Measurements from ENCODE around the gene ARL2. TPM values are rescaled to one million over a fixed set of nuclear protein-coding genes. Genes with fewer than 3 reads are reported as not detected.
"Not testable (repeated sequence)": the region's sequence is repeated elsewhere in the genome, so short reads cannot be mapped to it uniquely, and the experiment has no call there.

Gene ARL2
- total RNA-seq, 2 experiments from 2014 or later, result 134 to 135 TPM

DNA sequence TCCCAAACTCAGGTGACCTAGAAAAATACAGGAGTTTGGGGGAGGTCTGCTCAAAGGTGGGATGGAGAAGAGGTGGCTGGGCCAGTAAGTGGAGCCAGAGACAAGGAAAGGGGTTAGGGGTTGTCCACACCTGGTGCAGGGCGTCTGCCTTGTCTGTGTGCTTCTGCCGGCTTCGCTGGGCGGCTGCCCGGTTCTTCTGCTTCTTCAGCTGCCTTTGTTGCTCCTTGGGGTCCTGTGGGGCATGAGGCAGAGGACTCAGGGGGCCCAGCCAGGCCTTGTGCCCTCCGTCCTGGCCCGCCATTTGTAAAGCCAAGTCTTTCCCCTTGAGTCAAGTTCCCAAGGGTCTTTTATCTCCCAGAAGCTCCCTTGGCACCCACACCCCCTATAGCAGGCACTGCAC lies 19.6 kb upstream of the ARL2 start:
- CTCF ChIA-PET, result no interaction called here
- Mint-ChIP-seq H3K4me3 (no peak overlapping the region), H3K36me3 (ENCODE audit: low read depth) (no peaks in the 10 kb centered on the region), H3K9me3 (no peaks in the 10 kb centered on the region), H3K4me1 (ENCODE audit: low read depth) (peaks cover 13% of the 10 kb centered on the region), H3K27me3 (ENCODE audit: low read depth) (no peaks in the 10 kb centered on the region), H3K27ac (no peak overlapping the region)
- no peak for DNase-seq
- intact Hi-C loops (cut with micrococcal nuclease), result no loop called here

DNA sequence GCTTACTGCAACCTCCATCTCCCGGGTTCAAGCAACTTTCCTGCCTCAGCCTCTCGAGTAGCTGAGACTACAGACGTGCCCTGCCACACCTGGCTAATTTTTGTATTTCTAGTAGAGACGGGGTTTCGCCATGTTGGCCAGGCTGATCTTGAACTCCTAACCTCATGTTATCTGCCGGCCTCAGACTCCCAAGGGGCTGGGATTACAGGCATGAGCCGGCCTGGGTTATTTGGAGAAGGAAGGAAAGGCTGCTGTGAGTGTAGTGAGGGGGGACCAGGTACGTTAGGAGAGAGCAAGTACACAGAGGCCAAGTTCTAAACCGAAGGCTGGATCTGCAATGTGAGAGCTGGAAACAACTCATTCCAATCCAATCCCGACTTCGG lies 17.6 kb upstream of the ARL2 start:
- CTCF ChIA-PET, result interaction anchor here (0.8 to 1.2 kb wide), 3 partner anchors 9 to 15 kb away, joined by 3 to 4 read pairs (median 3); no protein-coding TSS in a partner anchor
- no peak overlapping the region for H3K27ac Mint-ChIP-seq

DNA sequence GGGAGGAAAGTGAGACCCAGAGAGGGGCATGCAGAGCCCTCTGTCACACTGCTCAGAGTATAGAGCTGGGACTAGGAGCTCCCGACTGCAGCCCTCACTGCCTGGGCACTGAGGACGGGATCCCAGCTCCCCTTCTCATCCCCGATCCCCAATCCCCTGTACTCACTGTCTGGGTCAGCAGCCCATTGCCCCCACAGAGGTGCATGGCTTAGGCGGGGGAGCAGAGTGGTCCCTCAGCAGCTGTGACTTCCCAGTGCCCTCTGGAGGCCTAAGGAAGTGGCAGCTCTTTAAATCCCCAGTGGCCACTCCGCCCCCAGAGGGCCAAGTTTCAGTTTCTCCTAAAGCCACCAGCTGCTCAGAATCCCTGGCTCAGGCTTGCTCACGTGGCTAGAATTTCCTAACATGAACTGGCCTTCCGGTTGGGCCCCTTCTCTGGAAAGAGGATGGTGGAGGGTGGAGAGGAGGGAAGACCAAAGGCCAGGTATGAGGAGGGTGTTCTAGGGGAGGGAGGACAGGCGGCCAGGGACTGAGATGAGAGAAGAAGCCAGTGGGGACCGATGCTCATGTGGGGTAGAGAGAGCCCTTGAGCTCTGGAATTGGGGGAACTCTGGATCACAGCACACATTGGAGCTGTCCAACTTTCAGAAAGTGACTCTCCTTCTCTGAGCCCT lies 17.1 kb upstream of the ARL2 start, which contains the start of gene BATF2:
TSS of gene BATF2 (minus strand) at position 262 of the 671 bp plus-strand sequence. CDS start at position 205, 57 bp downstream.
- intact Hi-C loops (cut with micrococcal nuclease), result no loop called here
- Mint-ChIP-seq H3K36me3 (ENCODE audit: low read depth) (no peaks in the 10 kb centered on the region), H3K27ac (no peak within 1 kb of the TSS), H3K4me3 (no peak within 1 kb of the TSS), H3K27me3 (ENCODE audit: low read depth) (no peaks in the 10 kb centered on the region), H3K4me1 (ENCODE audit: low read depth) (peaks cover 7% of the 10 kb centered on the region), H3K9me3 (no peaks in the 10 kb centered on the region)
- no peak for DNase-seq
- CTCF ChIA-PET, result interaction anchor here (0.8 to 2.5 kb wide), 4 partner anchors 9 to 16 kb away, joined by 3 to 9 read pairs (median 4); no protein-coding TSS in a partner anchor

More for the DNA sequence above, 17.6 kb upstream of the ARL2 start:
- intact Hi-C loops (cut with micrococcal nuclease), result no loop called here
- H3K27me3 Mint-ChIP-seq (ENCODE audit: low read depth), result no peaks in the 10 kb centered on the region
- no peaks in the 10 kb centered on the region for H3K9me3 Mint-ChIP-seq
- H3K36me3 Mint-ChIP-seq (ENCODE audit: low read depth), result no peaks in the 10 kb centered on the region
- no peak overlapping the region for H3K4me3 Mint-ChIP-seq
- peaks cover 7% of the 10 kb centered on the region for H3K4me1 Mint-ChIP-seq (ENCODE audit: low read depth)
- no peak for DNase-seq

DNA sequence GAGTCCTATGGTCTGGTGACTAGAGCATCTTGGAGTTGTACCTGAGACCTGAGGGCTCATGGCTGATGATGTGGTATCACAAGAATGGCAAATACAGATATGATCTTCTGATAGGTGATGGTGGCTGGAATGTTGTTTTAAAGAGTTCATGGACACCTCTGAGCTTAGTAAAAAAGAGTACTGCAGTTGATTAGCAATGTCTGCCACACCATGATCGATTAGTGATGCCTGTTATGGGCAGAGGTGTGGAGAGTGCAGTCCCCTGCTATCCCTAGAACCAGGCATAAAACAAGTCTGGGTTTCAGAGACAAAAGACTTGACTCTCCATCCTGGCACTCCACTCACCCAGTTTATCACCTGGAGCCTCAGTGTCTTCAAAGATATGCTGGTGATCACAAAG lies 15.8 kb upstream of the ARL2 start:
- Mint-ChIP-seq H3K4me1 (ENCODE audit: low read depth) (peaks cover 7% of the 10 kb centered on the region), H3K9me3 (no peaks in the 10 kb centered on the region), H3K4me3 (no peak overlapping the region), H3K27ac (no peak overlapping the region), H3K36me3 (ENCODE audit: low read depth) (no peaks in the 10 kb centered on the region), H3K27me3 (ENCODE audit: low read depth) (no peaks in the 10 kb centered on the region)
- CTCF ChIA-PET, result interaction anchor here (1.1 to 2.5 kb wide), 3 partner anchors 15 to 149 kb away, joined by 3 to 9 read pairs (median 3); partner anchors contain the start of gene MAJIN
- intact Hi-C loops (cut with micrococcal nuclease), result no loop called here
- no peak for DNase-seq

DNA sequence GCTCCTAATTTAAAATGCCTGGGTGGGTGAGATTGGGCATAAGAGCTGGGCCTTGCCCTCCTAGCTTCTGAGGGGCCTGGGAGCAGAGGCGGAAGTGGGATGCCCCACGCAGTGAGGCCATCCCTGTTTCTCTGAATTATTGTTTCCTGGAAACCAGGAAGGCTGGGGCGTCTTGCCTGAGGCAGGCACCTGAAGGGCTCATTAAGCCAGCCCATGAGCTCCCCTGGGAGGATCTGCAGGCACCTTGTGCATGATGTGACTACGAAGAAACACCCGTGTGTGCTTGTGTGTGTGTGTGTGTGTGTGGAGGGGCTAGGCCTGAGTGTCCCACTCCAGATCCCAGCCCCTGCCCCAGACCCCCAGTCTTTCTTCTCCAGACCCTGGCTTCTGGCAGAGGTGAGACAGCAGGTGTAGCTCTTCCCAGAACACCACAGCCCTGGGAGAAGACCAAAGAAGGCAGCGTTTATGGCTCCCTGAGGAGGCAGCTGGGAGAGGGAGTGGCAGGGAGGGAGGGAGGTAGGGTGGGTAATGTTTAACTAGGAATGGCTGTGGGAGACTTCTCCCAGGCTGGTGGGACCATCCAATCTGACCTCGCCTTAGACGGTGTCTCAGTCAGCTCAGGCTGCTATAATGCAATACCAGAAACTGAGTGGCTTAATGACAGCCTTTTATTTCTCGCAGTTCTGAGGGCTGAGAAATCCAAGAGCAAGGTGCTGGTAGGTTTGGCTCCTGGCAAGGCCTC lies 15.1 kb upstream of the ARL2 start:
- Mint-ChIP-seq H3K27me3 (ENCODE audit: low read depth) (no peaks in the 10 kb centered on the region), H3K4me3 (no peak overlapping the region), H3K9me3 (no peaks in the 10 kb centered on the region), H3K4me1 (ENCODE audit: low read depth) (peaks cover 7% of the 10 kb centered on the region), H3K27ac (no peak overlapping the region), H3K36me3 (ENCODE audit: low read depth) (no peaks in the 10 kb centered on the region)
- no peak for DNase-seq
- intact Hi-C loops (cut with micrococcal nuclease), result no loop called here
- CTCF ChIA-PET, result interaction anchor here (1.1 to 2.5 kb wide), 3 partner anchors 14 to 150 kb away, joined by 3 to 9 read pairs (median 3); partner anchors contain the start of gene MAJIN

DNA sequence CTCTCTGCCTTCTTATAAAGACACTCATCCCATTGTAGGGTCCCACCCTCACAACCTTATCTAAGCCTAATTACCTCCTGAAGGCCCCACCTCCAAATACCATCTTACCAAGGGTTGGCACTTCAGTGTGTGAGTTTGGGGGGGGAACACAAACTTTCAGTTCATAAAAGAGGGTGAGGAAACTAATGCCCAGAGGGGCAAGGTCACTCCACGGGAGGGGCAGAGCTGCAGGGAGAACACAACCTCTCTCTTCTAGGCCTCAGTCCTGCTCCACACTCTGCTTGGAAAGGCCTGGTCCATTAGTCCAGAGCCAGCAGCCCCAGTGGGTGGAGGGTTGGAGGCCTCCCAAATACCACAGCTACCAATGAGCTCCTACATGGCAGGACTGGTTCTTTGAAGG lies 14.5 kb upstream of the ARL2 start:
- Mint-ChIP-seq H3K9me3 (no peaks in the 10 kb centered on the region), H3K27ac (no peak overlapping the region), H3K4me1 (ENCODE audit: low read depth) (peaks cover 7% of the 10 kb centered on the region), H3K36me3 (ENCODE audit: low read depth) (no peaks in the 10 kb centered on the region), H3K4me3 (no peak overlapping the region), H3K27me3 (ENCODE audit: low read depth) (no peaks in the 10 kb centered on the region)
- CTCF ChIA-PET, result interaction anchor here (2.5 kb wide), 1 partner anchor 13 kb away, joined by 9 read pairs; no protein-coding TSS in a partner anchor
- intact Hi-C loops (cut with micrococcal nuclease), result no loop called here
- DNase-seq, result no peak

DNA sequence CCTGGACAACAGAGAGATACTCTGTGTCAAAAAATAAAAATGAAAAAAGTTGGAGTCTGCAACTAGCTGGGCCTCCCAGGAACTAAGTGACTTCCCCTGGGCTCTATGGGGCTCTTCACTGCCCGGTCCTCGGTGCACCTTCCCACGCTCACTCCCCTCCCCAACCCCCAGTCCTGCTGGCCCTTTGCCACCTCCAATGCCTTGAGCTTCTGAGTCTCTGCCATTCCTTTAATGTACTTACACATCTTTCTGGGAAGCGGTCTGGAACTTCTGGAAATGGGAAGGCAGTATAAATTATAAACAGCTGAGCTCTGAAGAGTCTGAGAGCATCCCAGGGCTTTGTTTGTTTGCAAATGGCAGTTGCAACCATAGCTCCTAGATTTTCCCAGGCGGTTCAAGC lies 11.3 kb upstream of the ARL2 start:
- CTCF ChIA-PET, result interaction anchor here (1.2 kb wide), 1 partner anchor 12 kb away, joined by 6 read pairs; the partner anchor contains the start of gene ARL2
- no peak overlapping the region for H3K4me3 Mint-ChIP-seq
- no peak overlapping the region for H3K27ac Mint-ChIP-seq
- H3K36me3 Mint-ChIP-seq (ENCODE audit: low read depth), result no peaks in the 10 kb centered on the region
- intact Hi-C loops (cut with micrococcal nuclease), result no loop called here
- peaks cover 7% of the 10 kb centered on the region for H3K4me1 Mint-ChIP-seq (ENCODE audit: low read depth)
- no peaks in the 10 kb centered on the region for H3K27me3 Mint-ChIP-seq (ENCODE audit: low read depth)
- no peaks in the 10 kb centered on the region for H3K9me3 Mint-ChIP-seq
- no peak for DNase-seq

DNA sequence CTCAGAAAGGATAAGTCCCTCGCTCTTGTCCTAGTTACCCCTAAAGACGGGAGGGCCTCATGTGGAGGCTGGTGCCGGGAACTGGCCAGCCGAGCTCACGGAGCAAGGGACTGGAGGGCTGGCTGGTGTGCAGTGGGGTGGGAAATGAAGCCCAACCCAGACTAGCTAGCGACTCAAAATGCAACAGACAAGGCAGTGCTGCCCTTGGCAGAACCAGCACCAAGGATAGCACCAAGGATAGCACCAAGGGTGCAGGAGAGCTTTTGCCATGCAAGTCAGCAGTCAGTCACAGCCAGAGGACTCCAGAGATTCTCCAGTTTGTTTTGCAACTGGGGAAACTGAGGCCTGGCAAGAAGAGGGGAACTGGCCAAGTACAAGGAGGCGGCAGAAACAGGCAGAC lies 10.7 kb upstream of the ARL2 start:
- CTCF ChIA-PET, result interaction anchor here (1.2 to 1.4 kb wide), 2 partner anchors 10 to 11 kb away, joined by 4 to 6 read pairs; partner anchors contain the start of gene ARL2
- Mint-ChIP-seq H3K4me1 (ENCODE audit: low read depth) (peaks cover 5% of the 10 kb centered on the region), H3K36me3 (ENCODE audit: low read depth) (no peaks in the 10 kb centered on the region), H3K9me3 (no peaks in the 10 kb centered on the region), H3K27ac (no peak overlapping the region), H3K27me3 (ENCODE audit: low read depth) (no peaks in the 10 kb centered on the region), H3K4me3 (no peak overlapping the region)
- intact Hi-C loops (cut with micrococcal nuclease), result no loop called here
- no peak for DNase-seq

DNA sequence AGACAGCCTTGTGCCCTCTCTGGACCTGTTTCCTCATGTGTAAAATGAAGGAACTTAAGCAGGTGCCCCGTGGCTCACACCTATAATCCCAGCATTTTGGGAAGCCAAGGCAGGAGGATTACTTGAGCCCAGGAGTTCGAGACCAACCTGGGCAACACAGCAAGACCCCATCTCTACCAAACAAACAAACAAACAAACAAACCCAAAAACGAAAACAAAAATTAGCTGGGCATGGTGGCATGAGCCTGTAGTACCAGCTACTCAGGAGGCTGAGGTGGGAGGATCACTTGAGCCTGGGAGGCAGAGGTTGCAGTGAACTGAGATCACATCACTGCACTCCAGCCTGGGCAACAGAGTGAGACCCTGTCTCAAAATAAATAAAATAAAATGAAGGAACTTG lies 10.0 kb upstream of the ARL2 start:
- intact Hi-C loops (cut with micrococcal nuclease); H3K4me3 Mint-ChIP-seq; DNase-seq; H3K27ac Mint-ChIP-seq; H3K27me3 Mint-ChIP-seq (ENCODE audit: low read depth); H3K4me1 Mint-ChIP-seq (ENCODE audit: low read depth); H3K9me3 Mint-ChIP-seq; H3K36me3 Mint-ChIP-seq (ENCODE audit: low read depth): not testable (repeated sequence)
- CTCF ChIA-PET, result interaction anchor here (1.2 to 1.4 kb wide), 2 partner anchors 9 to 10 kb away, joined by 4 to 6 read pairs; partner anchors contain the start of gene ARL2

DNA sequence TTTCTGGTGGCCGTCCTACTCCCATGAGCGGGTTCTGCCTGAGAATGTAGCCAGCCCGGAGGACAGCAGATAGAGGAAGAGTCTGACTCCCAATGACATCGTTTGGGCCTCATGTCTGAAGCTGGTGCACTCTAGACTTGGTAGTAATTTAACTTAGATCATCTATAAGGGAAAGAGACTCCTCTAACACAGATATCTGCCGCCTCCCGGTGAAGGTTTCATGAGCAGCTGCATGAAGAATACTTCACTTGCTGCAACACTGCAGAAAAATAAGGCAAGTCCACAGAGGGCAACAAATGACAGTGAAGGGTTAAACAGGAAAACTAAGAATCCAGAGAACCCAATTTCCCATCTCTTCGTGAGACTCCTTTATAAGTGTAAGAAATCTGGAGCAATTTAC lies 5.9 kb upstream of the ARL2 start:
- H3K4me3 Mint-ChIP-seq, result no peak overlapping the region
- no peaks in the 10 kb centered on the region for H3K9me3 Mint-ChIP-seq
- H3K36me3 Mint-ChIP-seq (ENCODE audit: low read depth), result no peaks in the 10 kb centered on the region
- peaks cover under 1% of the 10 kb centered on the region for H3K4me1 Mint-ChIP-seq (ENCODE audit: low read depth)
- CTCF ChIA-PET, result no interaction called here
- no peaks in the 10 kb centered on the region for H3K27me3 Mint-ChIP-seq (ENCODE audit: low read depth)
- DNase-seq, result peak; percentile 34
- no peak overlapping the region for H3K27ac Mint-ChIP-seq
- intact Hi-C loops (cut with micrococcal nuclease), result loop anchor here (1.0 kb wide), 1 partner anchor 90 kb away; no protein-coding TSS in a partner anchor

DNA sequence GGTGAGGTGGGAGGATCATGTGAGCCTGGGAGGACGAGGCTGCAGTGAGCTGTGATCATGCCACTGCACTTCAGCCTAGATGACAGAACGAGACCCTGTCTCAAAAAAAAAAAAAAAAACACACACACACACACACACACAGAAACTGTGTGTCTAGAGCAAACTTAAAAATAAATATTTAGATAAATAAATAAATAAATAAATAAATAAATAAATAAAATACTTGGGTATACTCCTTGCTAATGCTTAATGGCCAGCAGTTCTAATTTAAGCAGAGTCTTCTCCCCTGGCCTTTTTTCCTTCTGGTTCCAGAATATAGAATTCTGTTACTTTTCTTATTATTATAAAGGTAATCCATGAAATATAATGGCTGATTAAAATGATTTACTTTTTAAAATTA lies 5.1 kb upstream of the ARL2 start:
- H3K36me3 Mint-ChIP-seq (ENCODE audit: low read depth), result no peaks in the 10 kb centered on the region
- H3K9me3 Mint-ChIP-seq, result no peaks in the 10 kb centered on the region
- intact Hi-C loops (cut with micrococcal nuclease), result loop anchor here (1.0 kb wide), 1 partner anchor 91 kb away; no protein-coding TSS in a partner anchor
- H3K27me3 Mint-ChIP-seq (ENCODE audit: low read depth), result no peaks in the 10 kb centered on the region
- peaks cover 5% of the 10 kb centered on the region for H3K4me1 Mint-ChIP-seq (ENCODE audit: low read depth)
- no peak overlapping the region for H3K27ac Mint-ChIP-seq
- CTCF ChIA-PET, result interaction anchor here (0.6 to 0.8 kb wide), 2 partner anchors 12 to 162 kb away, joined by 3 read pairs; partner anchors contain the start of gene BATF2
- H3K4me3 Mint-ChIP-seq, result no peak overlapping the region
- DNase-seq, result no peak

Measured in activated naive CD4-positive, alpha-beta T cell treated with anti-CD3 and anti-CD28 coated beads for 36 hours (primary cell).